T-helper 2 cell (primary cell): ENCODE results near the gene PCK2.

Source experiments
- DNase-seq, 5 experiments: peaks; one replicate each; pipeline versions ENCODE4 v3.0.0 to v3.0.0-alpha.2; 2012 to 2022

PCK2 gene

GRCh38 chr14:24077086-24077485 lies 17.0 kb upstream of the PCK2 start:
- DNase-seq, result no peak

- DNase-seq, result no peak
Observed at GRCh38 chr14:24078146-24078545, 16.0 kb upstream of the PCK2 start.

- no peak for DNase-seq
Observed at GRCh38 chr14:24079491-24080141, 14.5 kb upstream of the PCK2 start.

GRCh38 chr14:24080142-24080530 lies 14.0 kb upstream of the PCK2 start:
- DNase-seq, result no peak

GRCh38 chr14:24080888-24081738 lies 13.0 kb upstream of the PCK2 start:
- peak; percentile 27 to 79 (median 53) for DNase-seq

- DNase-seq, result no peak
Observed at GRCh38 chr14:24081739-24082211, 12.3 kb upstream of the PCK2 start.

- no peak for DNase-seq
Observed at GRCh38 chr14:24082411-24083080, 11.6 kb upstream of the PCK2 start.

GRCh38 chr14:24083462-24083861 lies 10.6 kb upstream of the PCK2 start:
- DNase-seq, result no peak

GRCh38 chr14:24084440-24084839 lies 9.7 kb upstream of the PCK2 start:
- DNase-seq, result no peak

- no peak for DNase-seq
Observed at GRCh38 chr14:24085215-24085614, 8.9 kb upstream of the PCK2 start.

GRCh38 chr14:24086193-24086955 lies 7.7 kb upstream of the PCK2 start:
- DNase-seq, result no peak

GRCh38 chr14:24087004-24087403 lies 7.1 kb upstream of the PCK2 start:
- DNase-seq, result no peak

- no peak for DNase-seq
Observed at GRCh38 chr14:24088095-24088494, 6.0 kb upstream of the PCK2 start.

- no peak for DNase-seq
Observed at GRCh38 chr14:24089890-24090289, 4.2 kb upstream of the PCK2 start.

- DNase-seq, result no peak
Observed at GRCh38 chr14:24092110-24092504, 2.0 kb upstream of the PCK2 start.

GRCh38 chr14:24092505-24093206 lies 1.5 kb upstream of the PCK2 start:
- DNase-seq, result no peak

- DNase-seq, result no peak
Observed at GRCh38 chr14:24093207-24093900, 757 bp upstream of the PCK2 start.

GRCh38 chr14:24094841-24095270 lies 745 bp downstream of the PCK2 start:
- DNase-seq, result peak in 1 of 5 experiments; percentile 30

GRCh38 chr14:24095271-24096068 lies 1.4 kb downstream of the PCK2 start:
- peak in 2 of 5 experiments; percentile 49 to 82 for DNase-seq

- no peak for DNase-seq
Observed at GRCh38 chr14:24096545-24097181, 2.6 kb downstream of the PCK2 start.
